ENCODE measurements around the gene MSH5. TPM values are rescaled to one million over a fixed set of nuclear protein-coding genes. Genes with fewer than 3 reads are reported as not detected.

The MSH5 gene
- total RNA-seq, 1 experiment from 2014 or later = 22.4 TPM

DNA sequence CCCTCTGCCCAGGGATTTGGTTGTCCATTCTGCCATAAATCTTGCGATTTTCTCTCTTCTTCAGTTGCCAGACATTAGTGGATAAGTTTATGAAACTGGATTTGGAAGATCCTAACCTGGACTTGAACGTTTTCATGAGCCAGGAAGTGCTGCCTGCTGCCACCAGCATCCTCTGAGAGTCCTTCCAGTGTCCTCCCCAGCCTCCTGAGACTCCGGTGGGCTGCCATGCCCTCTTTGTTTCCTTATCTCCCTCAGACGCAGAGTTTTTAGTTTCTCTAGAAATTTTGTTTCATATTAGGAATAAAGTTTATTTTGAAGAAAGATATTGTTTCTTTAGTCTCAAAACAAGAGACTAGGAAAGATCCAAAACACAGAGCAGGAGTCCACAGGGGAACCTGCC, 22.6 kb downstream of the MSH5 start, which contains the start of gene SAPCD1:
TSS of gene SAPCD1 (plus strand) at position 301 of the 400 bp plus-strand sequence. CDS start 399 bp downstream, outside the sequence.
- Histone ChIP-seq H2BK5ac (ENCODE audit: insufficient read length, low read length) (no peak within 1 kb of the TSS), H2AK5ac (ENCODE audit: insufficient read length, low read length) (no peak within 1 kb of the TSS), H3K18ac (ENCODE audit: insufficient read length, low read depth, low read length) (no peak within 1 kb of the TSS), H4K5ac (ENCODE audit: insufficient read length, low read depth, low read length) (no peak within 1 kb of the TSS), H2BK12ac (ENCODE audit: insufficient read length, low read depth, low read length) (no peak within 1 kb of the TSS), H3K4ac (ENCODE audit: low read depth, low read length) (no peak within 1 kb of the TSS), H3K27ac (ENCODE audit: insufficient read length, low read depth, low read length) (no peak within 1 kb of the TSS), H4K8ac (replicated peaks; ENCODE audit: insufficient read length, low read depth, low read length) (no peak within 1 kb of the TSS), H4K20me1 (ENCODE audit: control insufficient read depth, insufficient read depth, insufficient read length) (no peaks in the 10 kb centered on the region), H3K27me3 (ENCODE audit: insufficient read depth, low read length) (no peaks in the 10 kb centered on the region), H2BK15ac (ENCODE audit: low read depth, low read length) (no peak within 1 kb of the TSS), H3K79me2 (ENCODE audit: insufficient read depth, low read length) (no peaks in the 10 kb centered on the region), H3K14ac (ENCODE audit: insufficient read depth, low read length) (no peak within 1 kb of the TSS; the same call in 1 of the 2 replicates), H3K56ac (ENCODE audit: insufficient read length, low read depth, low read length) (no peak within 1 kb of the TSS), H3K4me1 (ENCODE audit: insufficient read depth, low read length) (no peaks in the 10 kb centered on the region), H3K9me3 (ENCODE audit: control insufficient read depth, low read depth, low read length) (no peaks in the 10 kb centered on the region), H3K4me2 (ENCODE audit: insufficient read depth, insufficient read length, low read length) (no peak within 1 kb of the TSS), H2AFZ (ENCODE audit: low read length) (no peak within 1 kb of the TSS), H2BK120ac (ENCODE audit: low read depth, low read length, poor library complexity, severe bottlenecking) (no peak within 1 kb of the TSS), H3K23me2 (ENCODE audit: insufficient read length, low read depth, low read length, poor library complexity, severe bottlenecking) (no peaks in the 10 kb centered on the region), H3T11ph (ENCODE audit: low read length) (no peak within 1 kb of the TSS), H3K9ac (ENCODE audit: extremely low read depth, insufficient read length, low read length) (no peak within 1 kb of the TSS), H3K79me1 (ENCODE audit: insufficient read depth, low read depth, low read length, poor library complexity, severe bottlenecking) (no peaks in the 10 kb centered on the region), H2BK20ac (ENCODE audit: low read depth, low read length, poor library complexity, severe bottlenecking) (no peak within 1 kb of the TSS), H3K23ac (ENCODE audit: insufficient read length, low read depth, low read length) (no peak within 1 kb of the TSS), H4K91ac (ENCODE audit: insufficient read length, low read depth, low read length) (no peak within 1 kb of the TSS)
- H3K36me3 Mint-ChIP-seq (ENCODE audit: insufficient read depth in 1 of 3, low read depth in 3 of 3) = peaks cover 13 to 49% (median 34%) of the 10 kb centered on the region in 3 experiments
- no peaks in the 10 kb centered on the region; a peak in 1 of 5 replicates for H3K9me3 Mint-ChIP-seq
- peak within 1 kb of the TSS in 1 of 2 experiments; percentile 24; a peak in 2 of 5 replicates for H3K4me3 Mint-ChIP-seq
- H3K4me1 Mint-ChIP-seq = peaks cover 23 to 27% of the 10 kb centered on the region in 2 experiments
- no peak for DNase-seq
- peak within 1 kb of the TSS; percentile 28 to 93 (median 77); a peak in 5 of 7 replicates for H3K27ac Mint-ChIP-seq
- H3K27me3 Mint-ChIP-seq (ENCODE audit: low read depth) = no peaks in the 10 kb centered on the region; the same call in 1 of the 2 replicates
- no CpG with 5 or more reads among the region's 4 CpGs for WGBS (ENCODE audit: extremely low coverage, insufficient read length, low lambda C conversion rate)
- TF ChIP-seq, protein P1, sequence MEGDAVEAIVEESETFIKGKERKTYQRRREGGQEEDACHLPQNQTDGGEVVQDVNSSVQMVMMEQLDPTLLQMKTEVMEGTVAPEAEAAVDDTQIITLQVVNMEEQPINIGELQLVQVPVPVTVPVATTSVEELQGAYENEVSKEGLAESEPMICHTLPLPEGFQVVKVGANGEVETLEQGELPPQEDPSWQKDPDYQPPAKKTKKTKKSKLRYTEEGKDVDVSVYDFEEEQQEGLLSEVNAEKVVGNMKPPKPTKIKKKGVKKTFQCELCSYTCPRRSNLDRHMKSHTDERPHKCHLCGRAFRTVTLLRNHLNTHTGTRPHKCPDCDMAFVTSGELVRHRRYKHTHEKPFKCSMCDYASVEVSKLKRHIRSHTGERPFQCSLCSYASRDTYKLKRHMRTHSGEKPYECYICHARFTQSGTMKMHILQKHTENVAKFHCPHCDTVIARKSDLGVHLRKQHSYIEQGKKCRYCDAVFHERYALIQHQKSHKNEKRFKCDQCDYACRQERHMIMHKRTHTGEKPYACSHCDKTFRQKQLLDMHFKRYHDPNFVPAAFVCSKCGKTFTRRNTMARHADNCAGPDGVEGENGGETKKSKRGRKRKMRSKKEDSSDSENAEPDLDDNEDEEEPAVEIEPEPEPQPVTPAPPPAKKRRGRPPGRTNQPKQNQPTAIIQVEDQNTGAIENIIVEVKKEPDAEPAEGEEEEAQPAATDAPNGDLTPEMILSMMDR (conservative IDR thresholded peaks at IDR 0.05) = no peak
